ENCODE measurements around the gene RRN3.

Gene RRN3

GRCh38 chr16:15037003-15037402, 57.1 kb downstream of the RRN3 start:
- ChIA-PET POLR2A (ENCODE audit: low non-redundant PET) (no interaction called here), CTCF (no interaction called here)
- H3K27ac ChIP-seq = no peak overlapping the region
- TF ChIP-seq, protein P1, sequence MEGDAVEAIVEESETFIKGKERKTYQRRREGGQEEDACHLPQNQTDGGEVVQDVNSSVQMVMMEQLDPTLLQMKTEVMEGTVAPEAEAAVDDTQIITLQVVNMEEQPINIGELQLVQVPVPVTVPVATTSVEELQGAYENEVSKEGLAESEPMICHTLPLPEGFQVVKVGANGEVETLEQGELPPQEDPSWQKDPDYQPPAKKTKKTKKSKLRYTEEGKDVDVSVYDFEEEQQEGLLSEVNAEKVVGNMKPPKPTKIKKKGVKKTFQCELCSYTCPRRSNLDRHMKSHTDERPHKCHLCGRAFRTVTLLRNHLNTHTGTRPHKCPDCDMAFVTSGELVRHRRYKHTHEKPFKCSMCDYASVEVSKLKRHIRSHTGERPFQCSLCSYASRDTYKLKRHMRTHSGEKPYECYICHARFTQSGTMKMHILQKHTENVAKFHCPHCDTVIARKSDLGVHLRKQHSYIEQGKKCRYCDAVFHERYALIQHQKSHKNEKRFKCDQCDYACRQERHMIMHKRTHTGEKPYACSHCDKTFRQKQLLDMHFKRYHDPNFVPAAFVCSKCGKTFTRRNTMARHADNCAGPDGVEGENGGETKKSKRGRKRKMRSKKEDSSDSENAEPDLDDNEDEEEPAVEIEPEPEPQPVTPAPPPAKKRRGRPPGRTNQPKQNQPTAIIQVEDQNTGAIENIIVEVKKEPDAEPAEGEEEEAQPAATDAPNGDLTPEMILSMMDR (conservative IDR thresholded peaks at IDR 0.05; ENCODE audit: low read depth) = no peak
- DNase-seq (ENCODE audit: low spot score) = no peak

DNA sequence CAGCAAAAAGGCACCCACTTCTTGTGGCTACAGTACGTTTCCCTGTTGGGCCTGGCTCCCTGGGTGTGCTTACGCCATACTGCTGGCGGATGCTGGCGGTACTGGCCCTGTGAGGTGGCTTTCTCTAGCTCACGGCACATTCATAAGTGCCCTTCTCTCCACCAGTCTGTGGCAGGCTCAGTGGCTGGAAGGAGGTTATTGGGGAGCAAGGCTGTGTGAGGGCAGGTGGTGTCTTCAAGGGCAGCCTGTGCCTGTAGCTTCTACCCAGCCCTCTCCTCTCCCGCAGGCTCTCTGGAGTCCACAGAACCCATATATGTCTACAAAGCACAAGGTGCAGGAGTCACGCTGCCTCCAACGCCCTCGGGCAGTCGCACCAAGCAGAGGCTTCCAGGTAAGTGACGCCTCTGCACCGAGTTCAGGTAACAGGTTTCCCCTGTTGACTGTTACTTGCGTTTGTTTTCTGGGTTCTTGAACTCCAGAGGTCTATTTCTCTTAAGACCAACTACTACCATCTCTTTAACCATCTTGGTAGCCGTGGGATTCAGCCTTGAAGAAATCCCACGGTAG, 58.8 kb downstream of the RRN3 start:
- 0 out of 2 replicates have a peak overlapping the region, but pooled peaks have one; percentile 2 for H3K27ac ChIP-seq
- ChIA-PET POLR2A (ENCODE audit: low non-redundant PET) (no interaction called here), CTCF (no interaction called here)
- TF ChIP-seq, protein P1 (conservative IDR thresholded peaks at IDR 0.05; ENCODE audit: low read depth) = no peak
- no peak for DNase-seq (ENCODE audit: low spot score)

- H3K27ac ChIP-seq = no peak overlapping the region
- DNase-seq (ENCODE audit: low spot score) = no peak
- TF ChIP-seq, protein P1 (conservative IDR thresholded peaks at IDR 0.05; ENCODE audit: low read depth) = no peak
- ChIA-PET CTCF (no interaction called here), POLR2A (ENCODE audit: low non-redundant PET) (no interaction called here)
Measured at GRCh38 chr16:15034266-15035162, 59.6 kb downstream of the RRN3 start.

- no peak for DNase-seq (ENCODE audit: low spot score)
- POLR2A ChIA-PET (ENCODE audit: low non-redundant PET) = no interaction called here
- CTCF ChIA-PET = no interaction called here
- no peak overlapping the region for H3K27ac ChIP-seq
- TF ChIP-seq, protein P1 (conservative IDR thresholded peaks at IDR 0.05; ENCODE audit: low read depth) = no peak
Measured at GRCh38 chr16:15033309-15033707, 60.8 kb downstream of the RRN3 start.

DNA sequence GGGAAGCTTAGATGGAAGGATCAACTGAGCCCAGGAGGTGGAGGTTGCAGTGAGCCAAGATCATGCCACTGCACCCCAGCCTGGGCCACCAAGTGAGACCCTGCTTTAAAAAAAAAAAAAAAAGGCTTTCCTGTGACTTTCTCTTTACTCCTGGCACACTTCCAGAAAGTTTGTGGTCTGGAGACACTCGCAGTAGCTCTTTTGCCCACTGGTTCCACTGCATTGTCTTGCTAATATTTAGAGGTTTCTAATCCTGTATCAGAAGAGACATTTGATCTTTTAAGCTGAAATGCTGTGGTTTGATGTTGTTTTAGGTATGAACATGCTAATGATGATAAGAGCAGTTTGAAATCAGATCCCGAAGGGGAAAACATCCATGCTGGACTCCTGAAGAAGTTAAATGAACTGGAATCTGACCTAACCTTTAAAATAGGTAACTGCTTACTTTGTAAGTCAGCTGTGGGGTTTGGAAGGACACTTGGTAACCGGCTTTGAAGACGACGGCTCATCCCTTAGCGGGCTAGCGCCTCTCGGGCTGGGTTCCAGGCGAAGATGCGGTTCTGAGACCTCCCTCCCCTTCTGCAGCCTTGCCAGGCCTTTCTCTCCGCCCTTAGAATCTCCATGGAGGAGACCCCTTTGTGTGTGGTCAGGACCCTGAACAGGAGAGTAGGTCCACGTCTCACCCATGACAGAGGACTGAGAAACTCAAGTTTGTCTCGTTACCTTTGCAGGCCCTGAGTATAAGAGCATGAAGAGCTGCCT, 61.3 kb downstream of the RRN3 start:
- ChIA-PET POLR2A (ENCODE audit: low non-redundant PET) (no interaction called here), CTCF (no interaction called here)
- no peak for DNase-seq (ENCODE audit: low spot score)

GRCh38 chr16:15031586-15031985, 62.5 kb downstream of the RRN3 start:
- ChIA-PET POLR2A (ENCODE audit: low non-redundant PET) (no interaction called here), CTCF (no interaction called here)
- TF ChIP-seq, protein P1 (conservative IDR thresholded peaks at IDR 0.05; ENCODE audit: low read depth) = no peak
- DNase-seq (ENCODE audit: low spot score) = no peak
- no peak overlapping the region for H3K27ac ChIP-seq

More for the DNA sequence above, 61.3 kb downstream of the RRN3 start:
- H3K27ac ChIP-seq = no peak overlapping the region
- TF ChIP-seq, protein P1 (conservative IDR thresholded peaks at IDR 0.05; ENCODE audit: low read depth) = no peak
